Activated effector memory CD4-positive, alpha-beta T cell treated with Interleukin-2 at 50 U/mL for 16 hours (primary cell): ENCODE data around the gene MORC3.
"Not testable (repeated sequence)": the region's sequence is repeated elsewhere in the genome, so short reads cannot be mapped to it uniquely, and the experiment has no call there.

Experiments used
- DNase-seq: peaks from one replicate; pipeline ENCODE4 v3.0.0-alpha.2; 2020

MORC3 gene, protein sequence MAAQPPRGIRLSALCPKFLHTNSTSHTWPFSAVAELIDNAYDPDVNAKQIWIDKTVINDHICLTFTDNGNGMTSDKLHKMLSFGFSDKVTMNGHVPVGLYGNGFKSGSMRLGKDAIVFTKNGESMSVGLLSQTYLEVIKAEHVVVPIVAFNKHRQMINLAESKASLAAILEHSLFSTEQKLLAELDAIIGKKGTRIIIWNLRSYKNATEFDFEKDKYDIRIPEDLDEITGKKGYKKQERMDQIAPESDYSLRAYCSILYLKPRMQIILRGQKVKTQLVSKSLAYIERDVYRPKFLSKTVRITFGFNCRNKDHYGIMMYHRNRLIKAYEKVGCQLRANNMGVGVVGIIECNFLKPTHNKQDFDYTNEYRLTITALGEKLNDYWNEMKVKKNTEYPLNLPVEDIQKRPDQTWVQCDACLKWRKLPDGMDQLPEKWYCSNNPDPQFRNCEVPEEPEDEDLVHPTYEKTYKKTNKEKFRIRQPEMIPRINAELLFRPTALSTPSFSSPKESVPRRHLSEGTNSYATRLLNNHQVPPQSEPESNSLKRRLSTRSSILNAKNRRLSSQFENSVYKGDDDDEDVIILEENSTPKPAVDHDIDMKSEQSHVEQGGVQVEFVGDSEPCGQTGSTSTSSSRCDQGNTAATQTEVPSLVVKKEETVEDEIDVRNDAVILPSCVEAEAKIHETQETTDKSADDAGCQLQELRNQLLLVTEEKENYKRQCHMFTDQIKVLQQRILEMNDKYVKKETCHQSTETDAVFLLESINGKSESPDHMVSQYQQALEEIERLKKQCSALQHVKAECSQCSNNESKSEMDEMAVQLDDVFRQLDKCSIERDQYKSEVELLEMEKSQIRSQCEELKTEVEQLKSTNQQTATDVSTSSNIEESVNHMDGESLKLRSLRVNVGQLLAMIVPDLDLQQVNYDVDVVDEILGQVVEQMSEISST

DNA sequence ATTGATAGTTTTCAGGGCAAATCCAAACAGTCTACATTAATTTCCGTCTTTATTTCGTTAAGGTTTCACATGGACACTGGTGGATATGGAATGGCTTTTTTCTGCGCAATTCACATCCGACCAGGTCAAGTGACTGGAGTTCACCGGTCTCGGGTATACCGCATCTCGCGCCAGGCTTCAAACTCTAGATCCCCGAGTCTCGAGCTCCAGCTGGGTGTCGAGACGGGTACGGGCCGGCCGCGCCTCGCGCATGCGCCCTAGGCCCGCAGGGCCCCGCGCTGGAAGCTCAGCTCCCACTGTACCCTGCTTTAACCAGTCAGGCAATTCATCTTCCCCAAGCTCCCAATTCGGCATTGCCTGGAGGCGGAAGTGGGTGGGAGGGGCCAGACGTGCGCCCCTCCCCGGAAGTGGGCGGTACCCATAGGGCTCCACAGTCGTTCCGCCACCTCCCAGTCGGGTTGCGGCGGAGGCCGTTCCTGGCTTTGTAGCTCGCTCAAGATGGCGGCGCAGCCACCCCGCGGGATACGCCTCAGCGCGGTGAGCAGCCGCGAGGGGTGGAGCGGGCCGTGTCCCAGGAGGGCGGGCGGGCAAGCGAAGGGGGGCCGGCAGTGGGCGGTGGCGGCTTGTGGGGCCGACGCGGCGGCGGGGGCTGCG lies at the start of gene MORC3:
Gene MORC3, plus strand, starts transcription at position 431 of the 654 bp plus-strand sequence. Its CDS starts 68 bp downstream, at position 499.
- DNase-seq = peak; percentile 99

DNA sequence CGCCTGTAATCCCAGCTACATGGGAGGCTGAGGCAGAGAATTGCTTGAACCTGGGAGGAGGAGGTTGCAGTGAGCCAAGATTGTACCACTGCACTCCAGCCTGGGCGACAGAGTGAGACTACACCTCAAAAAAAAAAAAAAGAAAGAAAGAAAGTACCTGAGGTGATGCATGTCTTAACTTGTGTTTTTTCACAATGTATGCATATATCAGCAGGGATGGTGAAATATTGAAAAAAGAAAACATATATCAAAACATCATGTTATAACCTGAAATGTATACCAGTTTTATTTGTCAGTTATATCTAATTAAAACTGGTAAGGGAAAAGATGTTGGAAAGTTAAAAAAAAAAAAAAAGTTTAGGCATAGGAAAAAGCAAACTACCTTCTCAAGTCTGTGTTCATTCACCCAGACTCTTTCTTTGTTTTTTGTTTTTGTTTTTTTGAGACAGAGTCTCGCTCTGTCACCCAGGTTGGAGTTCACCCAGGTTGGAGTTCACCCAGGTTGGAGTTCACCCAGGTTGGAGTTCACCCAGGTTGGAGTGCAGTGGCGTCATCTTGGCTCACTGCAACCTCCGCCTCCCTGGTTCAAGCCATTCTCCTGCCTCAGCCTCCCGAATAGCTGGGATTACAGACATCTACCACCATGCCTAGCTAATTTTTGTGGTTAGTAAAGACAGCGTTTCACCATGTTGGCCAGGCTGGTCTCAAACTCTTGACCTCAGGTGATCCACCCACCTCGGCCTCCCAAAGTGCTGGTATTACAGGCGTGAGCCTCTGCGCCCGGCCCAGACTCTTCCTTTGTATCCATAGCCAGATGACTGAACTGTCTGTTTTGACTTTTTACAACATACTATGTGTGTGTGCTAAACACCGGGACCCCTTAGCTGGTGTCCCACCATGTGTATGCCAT lies 49.0 kb upstream of the MORC3 start:
- DNase-seq = not testable (repeated sequence)

DNA sequence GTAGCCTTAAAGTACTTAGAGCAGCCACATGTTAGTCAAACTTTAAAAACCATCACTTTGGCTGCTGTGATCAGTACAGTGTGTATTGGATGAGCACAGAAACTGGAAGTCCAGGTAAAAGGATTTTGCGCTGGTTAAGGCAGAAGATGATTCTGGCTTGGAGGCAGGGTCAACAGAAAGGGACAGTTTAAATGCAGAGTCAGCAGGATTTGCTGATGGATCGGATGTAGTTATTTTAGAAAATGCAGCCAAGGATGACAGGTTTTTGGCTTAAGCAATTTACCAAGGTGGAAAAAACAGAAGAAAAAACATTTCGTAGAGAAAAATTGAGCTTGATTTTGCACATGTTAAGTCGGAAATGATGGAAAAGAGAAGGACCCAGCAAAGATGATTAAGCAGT lies 45.9 kb upstream of the MORC3 start:
- no peak for DNase-seq

DNA sequence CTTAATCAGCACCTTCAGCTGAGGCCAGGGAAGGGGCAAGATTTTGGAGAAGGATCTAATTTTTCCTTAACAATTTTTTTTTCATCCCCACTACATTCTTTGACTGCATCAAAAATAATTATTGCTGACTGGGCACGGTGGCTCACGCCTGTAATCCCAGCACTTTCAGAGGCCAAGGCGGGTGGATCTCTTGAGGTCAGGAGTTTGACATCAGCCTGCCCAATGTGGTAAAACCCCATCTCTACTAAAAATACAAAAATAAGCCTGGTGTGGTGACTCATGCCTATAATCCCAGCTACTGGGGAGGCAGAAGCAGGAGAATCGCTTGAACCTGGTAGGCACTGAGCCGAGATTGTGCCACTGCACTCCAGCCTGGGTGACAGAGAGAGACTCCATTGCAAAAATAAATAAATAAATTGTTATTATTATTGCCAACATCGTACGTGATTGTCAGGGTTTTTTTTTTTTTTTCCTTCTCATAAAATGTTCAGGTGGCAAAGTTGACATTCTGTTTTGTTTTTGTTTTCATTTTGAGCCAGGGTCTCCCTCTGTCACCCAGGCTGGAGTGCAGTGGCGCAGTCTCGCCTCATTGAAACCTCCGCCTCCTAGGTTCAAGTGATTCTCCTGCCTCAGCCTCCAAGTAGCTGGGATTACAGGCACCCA lies 37.3 kb upstream of the MORC3 start:
- no peak for DNase-seq

DNA sequence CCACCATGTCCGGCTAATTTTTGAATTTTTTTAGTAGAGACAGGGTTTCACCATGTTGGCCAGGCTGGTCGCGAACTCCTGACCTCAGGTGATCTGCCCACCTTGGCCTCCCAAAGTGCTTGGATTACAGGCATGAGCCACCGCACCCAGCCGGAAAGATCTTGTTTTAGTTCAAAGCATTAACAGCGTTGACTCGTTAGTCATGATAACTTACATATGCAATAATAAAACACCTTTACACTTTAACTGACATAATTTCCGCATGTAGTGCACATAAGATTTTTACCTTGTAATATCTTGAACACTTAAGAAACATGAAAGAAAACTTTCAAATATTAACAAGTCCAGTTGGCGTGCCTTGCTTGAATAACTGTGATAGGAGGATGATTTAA lies 36.8 kb upstream of the MORC3 start:
- DNase-seq = not testable (repeated sequence)

DNA sequence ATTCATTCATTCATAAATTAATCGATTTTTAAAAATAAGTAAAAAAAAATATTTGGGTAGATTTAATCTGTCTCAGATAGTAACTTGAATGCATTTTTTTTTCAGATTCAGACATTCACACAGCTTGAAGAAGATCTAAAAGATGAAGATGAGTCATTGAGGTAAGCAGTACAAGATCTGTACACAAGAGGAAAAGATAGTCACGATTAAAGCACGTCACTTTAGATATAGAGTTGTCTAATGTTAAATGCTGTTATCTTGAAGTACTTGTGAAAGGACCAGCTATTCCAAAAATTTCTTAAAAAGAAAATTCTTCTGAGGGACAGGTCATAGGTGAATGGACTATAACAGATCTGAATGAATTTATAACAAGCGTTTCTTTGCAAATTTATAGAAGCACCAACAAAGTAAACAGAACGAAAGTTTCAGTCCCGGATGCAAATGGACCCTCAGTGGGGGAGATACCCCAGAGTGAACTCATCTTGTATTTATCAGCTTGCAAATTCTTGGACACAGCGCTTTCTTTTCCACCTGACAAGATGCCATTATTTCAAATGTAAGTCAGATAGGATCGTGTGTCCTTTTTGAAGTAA lies 31.2 kb upstream of the MORC3 start:
- no peak for DNase-seq

DNA sequence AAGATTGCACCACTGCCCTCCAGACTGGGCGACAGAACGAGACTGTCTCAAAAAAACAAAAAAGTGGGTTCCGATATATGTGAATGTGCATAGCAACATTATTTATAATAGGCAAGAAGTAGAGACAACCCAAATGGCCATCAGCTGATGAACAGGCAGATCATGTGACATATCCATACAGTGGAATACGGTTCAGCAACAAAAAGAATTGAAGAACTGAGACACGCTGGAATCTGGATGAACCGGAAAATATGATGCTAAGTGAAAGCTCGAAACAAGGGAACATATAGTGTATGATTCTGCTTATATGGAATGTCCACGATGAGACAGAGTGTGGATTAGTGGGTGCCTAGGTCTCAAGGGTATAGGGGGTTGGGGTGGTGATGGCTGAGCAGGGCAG lies 28.5 kb upstream of the MORC3 start:
- no peak for DNase-seq

DNA sequence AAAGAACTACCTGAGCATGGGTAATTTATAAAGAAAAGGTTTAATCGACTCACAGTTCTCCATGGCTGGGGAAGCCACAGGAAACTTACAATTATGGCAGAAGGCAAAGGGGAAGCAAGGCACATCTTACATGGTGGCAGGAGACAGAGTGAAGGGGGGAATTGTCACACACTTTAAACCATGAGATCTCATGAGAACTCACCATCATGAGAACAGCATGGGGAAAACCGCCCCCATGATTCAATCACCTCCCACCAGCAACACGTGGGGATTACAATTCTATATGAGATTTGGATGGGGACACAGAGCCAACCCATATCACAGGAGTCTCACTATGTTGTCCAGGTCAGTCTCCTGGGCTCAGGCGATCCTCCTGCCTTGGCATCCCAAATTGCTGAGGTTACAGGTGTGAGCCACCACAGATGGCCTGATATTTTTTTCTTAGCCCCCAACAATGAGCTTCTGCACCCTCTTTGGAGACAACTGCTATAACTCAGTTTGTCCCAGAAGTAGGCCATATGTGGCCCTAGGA lies 22.5 kb upstream of the MORC3 start:
- DNase-seq = no peak

DNA sequence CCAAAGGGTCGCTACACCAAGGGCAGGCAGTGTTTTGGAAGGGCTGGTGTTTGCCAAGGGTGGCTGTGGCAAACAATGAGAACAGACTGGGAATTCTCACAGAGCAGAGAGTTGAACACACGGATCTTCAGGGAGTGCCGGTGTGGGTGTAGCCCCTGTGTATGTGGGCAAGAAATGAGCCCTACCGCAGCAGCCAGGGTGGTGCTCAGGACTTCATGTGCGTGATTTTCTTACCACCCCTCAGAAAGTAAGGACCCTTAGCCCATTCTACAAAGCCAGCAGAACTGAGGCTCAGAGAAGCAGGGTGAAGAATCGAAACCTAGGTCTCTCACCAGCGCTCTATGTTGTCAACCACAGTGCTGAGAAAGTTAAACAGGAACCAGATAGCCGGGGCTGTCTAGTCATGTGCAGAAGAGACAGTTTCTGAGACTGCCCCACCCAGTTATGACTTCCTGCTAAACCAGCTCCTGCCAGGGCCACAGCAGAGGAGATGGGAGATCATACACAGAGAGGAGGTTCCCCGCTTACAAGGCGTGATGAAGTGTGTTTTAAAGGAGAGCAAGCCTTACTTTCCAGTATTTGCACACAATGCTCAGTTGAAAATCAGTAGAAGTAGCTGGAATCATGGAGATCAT lies 21.9 kb upstream of the MORC3 start:
- peak; percentile 71 for DNase-seq

DNA sequence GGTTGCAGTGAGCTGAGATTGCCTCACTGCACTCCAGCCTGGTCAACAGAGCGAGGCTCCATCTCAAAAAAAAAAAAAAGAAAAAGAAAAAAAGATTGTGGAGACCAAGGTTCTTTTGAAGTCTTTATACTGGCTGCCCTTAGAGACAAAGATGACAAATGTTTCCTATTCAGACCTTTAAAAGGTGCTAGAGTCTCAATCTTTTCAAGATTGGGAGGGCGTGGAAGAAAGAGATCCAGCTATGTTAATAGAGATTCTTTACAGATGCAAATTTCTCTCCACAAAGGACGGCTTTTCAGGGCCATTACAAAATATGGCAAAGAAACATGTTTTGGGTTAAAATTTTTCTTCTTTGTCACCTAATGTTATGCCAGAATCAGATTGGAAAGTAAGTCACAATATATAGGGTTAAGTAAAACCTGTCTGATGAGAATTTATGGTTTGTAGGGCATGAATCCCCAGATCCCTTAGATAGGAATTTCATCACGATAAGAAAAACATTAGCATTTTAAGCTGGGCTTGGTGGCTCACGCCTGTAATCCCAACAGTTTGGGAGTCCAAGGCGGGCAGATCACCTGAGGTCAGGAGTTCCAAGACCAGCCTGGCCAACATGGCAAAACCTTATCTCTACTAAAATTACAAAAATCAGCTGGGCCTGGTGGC lies 13.0 kb upstream of the MORC3 start:
- no peak for DNase-seq

DNA sequence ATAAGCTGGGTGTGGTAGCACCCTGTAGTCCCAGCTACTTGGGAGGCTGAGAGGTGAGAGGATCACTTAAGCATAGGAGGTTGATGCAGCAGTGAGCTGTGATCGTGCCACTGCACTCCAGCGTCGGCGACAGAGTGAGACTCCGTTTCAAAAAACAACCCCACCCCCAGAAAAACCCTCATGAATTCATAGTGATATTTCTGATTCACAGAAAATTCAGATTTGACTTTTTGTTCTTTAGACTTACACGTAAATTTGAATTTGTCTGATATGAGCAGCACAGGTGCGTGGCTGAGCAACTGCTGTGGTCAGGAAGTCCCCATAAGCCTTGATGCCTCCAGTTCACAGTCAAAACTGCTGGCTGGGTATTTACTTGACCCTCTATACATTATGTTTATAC lies 10.0 kb upstream of the MORC3 start:
- DNase-seq = no peak

DNA sequence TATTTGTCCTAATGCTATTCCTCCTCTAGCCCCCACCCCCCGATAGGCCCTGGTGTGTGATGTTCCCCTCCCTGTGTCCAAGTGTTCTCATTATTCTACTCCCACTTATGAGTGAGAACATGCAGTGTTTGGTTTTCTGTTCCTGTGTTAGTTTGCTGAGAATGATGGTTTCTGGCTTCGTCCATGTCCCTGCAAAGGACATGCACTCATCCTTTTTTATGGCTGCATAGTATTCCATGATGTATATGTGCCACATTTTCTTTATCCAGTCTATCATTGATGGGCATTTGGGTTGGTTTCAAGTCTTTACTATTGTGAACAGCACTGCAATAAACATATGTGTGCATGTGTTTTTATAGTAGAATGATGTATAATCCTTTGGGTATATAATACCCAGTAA lies 6.6 kb upstream of the MORC3 start:
- DNase-seq = not testable (repeated sequence)

DNA sequence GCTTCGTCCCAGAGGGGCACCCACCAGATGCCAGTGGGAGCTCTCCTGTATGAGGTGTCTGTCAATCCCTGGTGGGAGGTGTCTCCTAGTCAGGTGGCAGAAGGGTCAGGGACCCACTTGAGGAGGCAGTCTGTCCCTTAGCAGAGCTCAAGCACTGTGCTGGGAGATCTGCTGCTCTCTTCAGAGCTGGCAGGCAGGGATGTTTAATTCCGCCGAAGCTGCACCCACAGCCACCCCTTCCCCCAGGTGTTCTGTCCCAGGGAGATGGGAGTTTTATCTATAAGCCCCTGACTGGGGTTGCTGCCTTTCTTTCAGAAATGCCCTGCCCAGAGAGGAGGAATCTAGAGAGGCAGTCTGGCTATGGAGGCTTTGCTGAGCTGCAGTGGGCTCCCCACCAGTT lies 4.0 kb upstream of the MORC3 start:
- DNase-seq = not testable (repeated sequence)

DNA sequence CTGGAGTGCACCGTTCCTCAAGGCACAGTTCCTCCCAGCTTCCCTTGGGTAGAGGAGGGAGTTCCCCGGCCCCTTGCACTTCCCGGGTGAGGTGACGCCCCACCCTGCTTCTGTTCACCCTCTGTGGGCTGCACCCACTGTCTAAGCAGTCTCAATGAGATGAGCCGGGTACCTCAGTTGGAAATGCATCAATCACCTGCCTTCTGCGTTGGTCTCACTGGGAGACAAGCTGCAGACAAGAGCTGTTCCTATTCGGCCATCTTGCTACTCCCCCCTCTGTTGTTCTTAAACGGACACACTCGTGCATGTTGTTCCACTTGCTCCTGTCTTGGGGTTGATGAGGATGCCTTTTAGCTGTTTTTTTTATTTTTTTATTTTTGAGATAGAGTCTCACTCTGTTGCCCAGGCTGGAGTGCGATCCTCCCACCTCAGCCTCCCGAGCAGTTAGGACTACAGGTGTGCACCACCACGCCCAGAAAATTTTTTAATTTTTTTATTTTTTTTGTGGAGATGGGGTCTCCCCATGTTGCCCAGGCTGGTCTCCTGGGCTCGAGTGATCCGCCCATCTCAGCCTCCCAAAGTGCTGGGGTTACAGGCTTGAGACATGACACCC lies 3.0 kb upstream of the MORC3 start:
- no peak for DNase-seq

DNA sequence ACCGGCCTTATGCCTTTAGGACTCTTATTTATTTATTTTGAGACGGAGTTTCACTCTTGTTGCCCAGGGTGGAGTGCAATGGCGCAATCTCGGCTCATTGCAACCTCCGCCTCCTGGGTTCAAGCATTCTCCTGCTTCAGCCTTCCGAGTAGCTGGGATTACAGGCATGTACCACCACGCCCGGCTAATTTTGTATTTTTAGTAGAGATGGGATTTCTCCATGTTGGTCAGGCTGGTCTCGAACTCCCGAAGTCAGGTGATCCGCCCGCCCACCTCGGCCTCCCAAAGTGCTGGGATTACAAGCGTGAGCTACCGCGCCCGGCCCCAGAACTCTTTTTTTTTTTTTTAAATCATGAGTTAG lies 611 bp upstream of the MORC3 start:
- DNase-seq = not testable (repeated sequence)

DNA sequence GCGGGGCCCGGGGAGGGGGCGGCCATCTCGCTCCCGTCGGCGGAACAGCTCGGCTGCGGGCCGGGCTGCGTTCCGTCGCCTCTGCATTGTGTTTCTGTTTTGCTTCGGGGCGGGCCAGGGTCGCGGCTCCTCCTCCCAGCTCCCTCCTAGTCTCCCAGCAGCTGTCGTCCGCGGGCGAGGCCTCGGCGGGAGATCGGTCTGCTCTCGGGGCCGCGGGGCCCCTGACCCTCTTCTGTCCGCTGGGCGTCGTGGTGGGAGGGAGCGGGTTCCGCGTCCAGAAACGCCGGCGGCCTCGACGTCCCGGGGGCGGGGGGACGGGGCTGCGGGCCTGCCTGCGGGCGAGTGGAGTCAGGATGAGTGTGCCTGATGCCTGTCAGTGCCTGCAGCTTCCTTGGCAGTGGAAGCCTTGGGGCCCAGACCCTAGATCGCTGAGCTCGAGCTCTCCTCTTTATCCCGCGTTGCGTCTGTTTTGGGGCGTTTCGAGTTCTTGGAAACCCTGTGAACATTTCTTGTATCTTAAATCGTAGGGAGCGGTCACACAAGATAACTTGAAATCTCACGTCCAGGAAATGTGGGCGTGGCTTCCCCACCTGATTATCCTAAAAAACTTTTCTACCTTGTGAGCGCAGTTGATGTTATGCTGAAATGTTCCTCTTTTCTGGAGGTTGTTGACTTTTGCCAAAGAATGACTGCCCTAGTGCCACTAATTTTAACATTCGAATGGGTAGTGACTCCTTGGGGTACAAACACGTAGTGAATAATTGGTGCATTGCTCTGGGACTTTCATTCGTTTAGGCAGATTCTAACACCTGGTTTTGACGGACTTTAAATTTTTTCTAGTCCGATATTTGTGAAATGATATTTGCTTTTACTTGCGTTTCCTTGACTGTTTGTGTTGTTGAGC lies 676 bp downstream of the MORC3 start:
- DNase-seq = no peak

DNA sequence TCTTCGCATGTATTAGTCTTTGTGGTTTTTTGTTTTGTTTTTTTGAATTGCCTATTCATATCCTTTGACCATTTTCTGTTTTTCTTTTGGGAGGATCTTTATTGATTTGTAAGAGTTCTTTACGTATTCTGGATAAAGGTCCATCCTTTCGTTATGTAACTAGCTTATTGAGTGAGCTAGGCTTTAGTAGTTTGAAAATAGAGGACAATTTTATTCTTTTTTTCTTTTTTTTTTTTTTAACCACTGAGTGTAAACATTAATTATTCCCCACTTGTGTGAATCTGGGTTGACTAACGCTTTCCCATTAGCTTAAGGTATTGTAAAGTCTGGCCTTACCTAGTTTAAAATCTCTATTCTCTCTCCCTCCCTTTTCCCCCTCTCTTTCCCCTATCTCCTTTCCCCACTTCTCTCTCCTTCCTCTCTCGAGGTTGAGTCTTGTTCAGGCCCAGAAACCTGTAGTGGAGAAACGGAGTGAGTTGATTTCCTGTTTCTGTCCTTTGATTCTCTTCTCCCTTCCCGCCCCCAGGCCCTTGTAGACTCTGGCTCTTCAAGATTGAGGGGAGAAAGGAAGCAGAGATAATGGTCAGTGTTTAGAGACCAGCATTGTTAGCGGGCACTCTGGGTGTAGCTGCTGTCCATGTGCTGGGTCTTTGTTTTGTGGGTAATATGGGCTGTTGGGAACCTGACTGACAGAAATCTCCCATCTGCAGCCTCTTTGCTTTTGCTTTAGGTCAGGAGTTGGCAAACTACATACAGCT lies 1.5 kb downstream of the MORC3 start:
- DNase-seq = no peak

DNA sequence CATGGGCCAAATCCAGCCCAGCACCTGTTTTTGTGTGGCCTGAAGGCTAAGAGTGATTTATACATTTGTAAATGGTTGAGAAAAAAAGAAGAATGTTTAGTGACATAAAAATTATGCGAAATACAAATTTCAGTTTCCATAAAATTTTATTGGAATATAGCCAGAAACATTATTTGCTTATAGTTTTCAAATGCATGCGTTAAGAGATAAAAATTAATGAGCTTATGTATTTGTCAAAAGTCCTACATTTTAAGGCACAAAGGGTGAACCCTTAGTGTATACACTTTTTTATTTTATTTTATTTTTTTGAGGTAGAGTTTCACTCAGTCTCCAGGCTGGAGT lies 2.1 kb downstream of the MORC3 start:
- no peak for DNase-seq
